A673 (cell line): ENCODE results near the gene GSG1.
"Not testable (repeated sequence)": the region's sequence is repeated elsewhere in the genome, so short reads cannot be mapped to it uniquely, and the experiment has no call there.

Experiments
- EZH2 ChIP-seq: fragments of 200-600 bp; sonication (generic); IDR thresholded peaks from 2 replicates; pipeline ENCODE4 v1.6.1; 2017; ENCODE audit warnings: borderline replicate concordance, low read depth, mild to moderate bottlenecking, mixed read lengths, antibody characterized with exemption, low read length; ENCODE audit not compliant: poor library complexity, severe bottlenecking
- TF ChIP-seq, protein P1 (sequence below): fragments of 300-800, 200-600 bp; sonication (generic); conservative IDR thresholded peaks from 2 replicates; pipeline ENCODE4 v1.5.1; 2017; ENCODE audit warnings: low read depth, mild to moderate bottlenecking, antibody characterized with exemption, low read length, moderate library complexity, mixed read lengths

DNA sequence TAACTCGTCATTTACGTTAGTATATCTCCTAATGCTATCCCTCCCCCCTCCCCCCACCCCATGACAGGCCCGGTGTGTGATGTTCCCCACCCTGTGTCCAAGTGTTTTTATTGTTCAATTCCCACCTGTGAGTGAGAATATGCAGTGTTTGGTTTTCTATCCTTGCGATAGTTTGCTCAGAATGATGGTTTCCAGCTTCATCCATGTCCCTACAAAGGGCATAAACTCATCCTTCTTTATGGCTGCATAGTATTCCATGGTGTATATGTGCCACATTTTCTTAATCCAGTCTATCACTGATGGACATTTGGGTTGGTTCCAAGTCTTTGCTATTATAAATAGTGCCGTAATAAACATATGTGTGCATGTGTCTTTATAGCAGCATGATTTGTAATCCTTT, 19.8 kb downstream of the GSG1 start:
- TF ChIP-seq, protein P1, sequence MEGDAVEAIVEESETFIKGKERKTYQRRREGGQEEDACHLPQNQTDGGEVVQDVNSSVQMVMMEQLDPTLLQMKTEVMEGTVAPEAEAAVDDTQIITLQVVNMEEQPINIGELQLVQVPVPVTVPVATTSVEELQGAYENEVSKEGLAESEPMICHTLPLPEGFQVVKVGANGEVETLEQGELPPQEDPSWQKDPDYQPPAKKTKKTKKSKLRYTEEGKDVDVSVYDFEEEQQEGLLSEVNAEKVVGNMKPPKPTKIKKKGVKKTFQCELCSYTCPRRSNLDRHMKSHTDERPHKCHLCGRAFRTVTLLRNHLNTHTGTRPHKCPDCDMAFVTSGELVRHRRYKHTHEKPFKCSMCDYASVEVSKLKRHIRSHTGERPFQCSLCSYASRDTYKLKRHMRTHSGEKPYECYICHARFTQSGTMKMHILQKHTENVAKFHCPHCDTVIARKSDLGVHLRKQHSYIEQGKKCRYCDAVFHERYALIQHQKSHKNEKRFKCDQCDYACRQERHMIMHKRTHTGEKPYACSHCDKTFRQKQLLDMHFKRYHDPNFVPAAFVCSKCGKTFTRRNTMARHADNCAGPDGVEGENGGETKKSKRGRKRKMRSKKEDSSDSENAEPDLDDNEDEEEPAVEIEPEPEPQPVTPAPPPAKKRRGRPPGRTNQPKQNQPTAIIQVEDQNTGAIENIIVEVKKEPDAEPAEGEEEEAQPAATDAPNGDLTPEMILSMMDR: not testable (repeated sequence)
- not testable (repeated sequence) for TF ChIP-seq EZH2
